Lower lobe of right lung (tissue), 2 donors: ENCODE results near the gene IL12RB1. TPM values are rescaled to one million over a fixed set of nuclear protein-coding genes. Genes with fewer than 3 reads are reported as not detected.

ENCODE experiments used
- ATAC-seq, 2 donors: fragments of 200-7000 bp; cut with Tn5 transposase; one replicate each; pipeline ENCODE4 v1.9.1; 2020 to 2022; ENCODE audit warnings: mild to moderate bottlenecking in 2 of 2, moderate library complexity in 2 of 2
- DNase-seq: peaks from one replicate; pipeline ENCODE4 v3.0.0-alpha.2; 2020
- H3K27ac ChIP-seq: fragments of 200-600 bp; one replicate; pipeline ENCODE4 v1.8.0; 2022
- H3K27me3 ChIP-seq: fragments of 200-600 bp; one replicate; pipeline ENCODE4 v1.8.0; 2022; ENCODE audit warnings: low read depth
- H3K36me3 ChIP-seq: fragments of 200-600 bp; one replicate; pipeline ENCODE4 v1.8.0; 2022; ENCODE audit warnings: mild to moderate bottlenecking
- H3K4me1 ChIP-seq: fragments of 200-600 bp; one replicate; pipeline ENCODE4 v1.8.0; 2022
- H3K4me3 ChIP-seq: fragments of 200-600 bp; one replicate; pipeline ENCODE4 v1.8.0; 2022; ENCODE audit warnings: mild to moderate bottlenecking
- H3K9me3 ChIP-seq: fragments of 200-600 bp; one replicate; pipeline ENCODE4 v1.8.0; 2022
- CTCF ChIP-seq: fragments of 200-600 bp; IDR thresholded peaks from one replicate; pipeline ENCODE4 v1.8.0; 2022; ENCODE audit warnings: antibody characterized with exemption, mild to moderate bottlenecking
- intact Hi-C: fragments of 100-400 bp; cut with DNase I; formaldehyde crosslinking; loops from one replicate; pipeline ENCODE4 v1.11.0; 2022
- total RNA-seq: library from RNA; stranded (reverse); fragmentation: NEBNext Ultra II Directional; extraction: Animal tissue kit (Norgen Biotek cat#: 25700); gene quantifications from one replicate; pipeline ENCODE4 v1.2.1, GENCODE V29; 2021
- donor health status: DM: no; HTN: yes; CAD: no; lungs with severe emphysema.

The IL12RB1 gene
- total RNA-seq, 1 donor from 2014 or later = 14.6 TPM

- Histone ChIP-seq H3K27me3 (no peaks in the 10 kb centered on the region), H3K4me1 (no peaks in the 10 kb centered on the region), H3K4me3 (no peak overlapping the region), H3K36me3 (peaks cover 86% of the 10 kb centered on the region), H3K27ac (no peak overlapping the region), H3K9me3 (no peaks in the 10 kb centered on the region)
- DNase-seq = no peak
- no peak for ATAC-seq
- intact Hi-C loops = no loop called here
- no peak for TF ChIP-seq CTCF
These were observed 41.3 kb upstream of the IL12RB1 start for GRCh38 chr19:18128044-18128443.

GRCh38 chr19:18126097-18126496 is 39.4 kb upstream of the IL12RB1 start:
- no peaks in the 10 kb centered on the region for H3K27me3 ChIP-seq
- no peak for TF ChIP-seq CTCF
- H3K36me3 ChIP-seq = peaks cover 84% of the 10 kb centered on the region
- intact Hi-C loops = no loop called here
- no peak overlapping the region for H3K4me3 ChIP-seq
- no peaks in the 10 kb centered on the region for H3K9me3 ChIP-seq
- no peaks in the 10 kb centered on the region for H3K4me1 ChIP-seq
- H3K27ac ChIP-seq = no peak overlapping the region
- ATAC-seq = no peak
- DNase-seq = no peak

GRCh38 chr19:18123819-18124218 is 37.1 kb upstream of the IL12RB1 start:
- Histone ChIP-seq H3K4me3 (no peak overlapping the region), H3K9me3 (no peaks in the 10 kb centered on the region), H3K27ac (no peak overlapping the region), H3K27me3 (no peaks in the 10 kb centered on the region), H3K4me1 (peaks cover 10% of the 10 kb centered on the region), H3K36me3 (peaks cover 63% of the 10 kb centered on the region)
- ATAC-seq (no peak), DNase-seq (no peak)
- TF ChIP-seq CTCF = no peak
- intact Hi-C loops = no loop called here

GRCh38 chr19:18122860-18123795 is 36.4 kb upstream of the IL12RB1 start:
- Histone ChIP-seq H3K36me3 (peaks cover 56% of the 10 kb centered on the region), H3K27ac (peak overlapping the region; percentile 36), H3K4me3 (no peak overlapping the region), H3K9me3 (no peaks in the 10 kb centered on the region), H3K27me3 (no peaks in the 10 kb centered on the region), H3K4me1 (peaks cover 17% of the 10 kb centered on the region)
- DNase-seq = no peak
- intact Hi-C loops = no loop called here
- no peak for TF ChIP-seq CTCF
- ATAC-seq = peak in 1 of 2 donors; percentile 24

GRCh38 chr19:18122424-18122823 is 35.7 kb upstream of the IL12RB1 start:
- H3K4me1 ChIP-seq = peaks cover 20% of the 10 kb centered on the region
- no peaks in the 10 kb centered on the region for H3K9me3 ChIP-seq
- intact Hi-C loops = no loop called here
- DNase-seq (no peak), ATAC-seq (no peak)
- TF ChIP-seq CTCF = no peak
- peaks cover 50% of the 10 kb centered on the region for H3K36me3 ChIP-seq
- H3K4me3 ChIP-seq = no peak overlapping the region
- no peaks in the 10 kb centered on the region for H3K27me3 ChIP-seq
- H3K27ac ChIP-seq = no peak overlapping the region
